ENCODE measurements around the gene ASCC1. TPM values are rescaled to one million over a fixed set of nuclear protein-coding genes. Genes with fewer than 3 reads are reported as not detected.
A peak's percentile ranks its signal among the peaks of the same experiment; 100 is the strongest.

ASCC1 gene
- polyA plus RNA-seq, 4 donors = 9.2 to 21.3 (median 16.1) TPM

- no peak overlapping the region for H3K4me3 ChIP-seq (ENCODE audit: low read depth in 1 of 3, low read length in 3 of 3)
- 16 to 68% (median 49%) methylated on average over 3 of the region's 3 CpGs for WGBS, 3 donors
- H3K27me3 ChIP-seq (ENCODE audit: control insufficient read depth in 3 of 3, insufficient read depth in 3 of 3, low read length in 3 of 3) = no peaks in the 10 kb centered on the region
- H3K36me3 ChIP-seq (ENCODE audit: control insufficient read depth in 3 of 3, insufficient read depth in 2 of 3, low read depth in 1 of 3, low read length in 3 of 3) = peaks cover 0 to 3% (median 0%) of the 10 kb centered on the region in 3 donors
- peak overlapping the region; percentile 82 to 86 (median 86) for H3K27ac ChIP-seq (ENCODE audit: low read depth in 1 of 3, low read length in 2 of 3)
- DNase-seq (peak; percentile 91 to 97), FAIRE-seq (no peak)
- H3K4me1 ChIP-seq (ENCODE audit: control insufficient read depth in 3 of 3, insufficient read depth in 2 of 3, low read depth in 1 of 3, low read length in 2 of 3) = peaks cover 3 to 36% (median 5%) of the 10 kb centered on the region in 3 donors
- H3K9me3 ChIP-seq (ENCODE audit: control insufficient read depth in 2 of 2, insufficient read depth in 1 of 2, low read depth in 1 of 2, low read length in 1 of 2) = no peaks in the 10 kb centered on the region
Observed at GRCh38 chr10:72098301-72098835, 117.7 kb downstream of the ASCC1 start.

- no peaks in the 10 kb centered on the region for H3K27me3 ChIP-seq (ENCODE audit: control insufficient read depth in 3 of 3, insufficient read depth in 3 of 3, low read length in 3 of 3)
- FAIRE-seq = no peak
- no peak overlapping the region for H3K4me3 ChIP-seq (ENCODE audit: low read depth in 1 of 3, low read length in 3 of 3)
- peak overlapping the region; percentile 82 to 86 (median 86) for H3K27ac ChIP-seq (ENCODE audit: low read depth in 1 of 3, low read length in 2 of 3)
- peaks cover 0 to 3% (median 0%) of the 10 kb centered on the region in 3 donors for H3K36me3 ChIP-seq (ENCODE audit: control insufficient read depth in 3 of 3, insufficient read depth in 2 of 3, low read depth in 1 of 3, low read length in 3 of 3)
- no peaks in the 10 kb centered on the region for H3K9me3 ChIP-seq (ENCODE audit: control insufficient read depth in 2 of 2, insufficient read depth in 1 of 2, low read depth in 1 of 2, low read length in 1 of 2)
- H3K4me1 ChIP-seq (ENCODE audit: control insufficient read depth in 3 of 3, insufficient read depth in 2 of 3, low read depth in 1 of 3, low read length in 2 of 3) = peaks cover 3 to 36% (median 5%) of the 10 kb centered on the region in 3 donors
- 14 to 64% (median 43%) methylated on average over 9 of the region's 9 CpGs for WGBS, 3 donors
- DNase-seq = peak; percentile 79 to 96
Observed at GRCh38 chr10:72097448-72098300, 118.4 kb downstream of the ASCC1 start.

- Histone ChIP-seq H3K4me3 (ENCODE audit: low read depth in 1 of 3, low read length in 3 of 3) (no peak overlapping the region), H3K4me1 (ENCODE audit: control insufficient read depth in 3 of 3, insufficient read depth in 2 of 3, low read depth in 1 of 3, low read length in 2 of 3) (peaks cover 3 to 36% (median 5%) of the 10 kb centered on the region in 3 donors), H3K27me3 (ENCODE audit: control insufficient read depth in 3 of 3, insufficient read depth in 3 of 3, low read length in 3 of 3) (no peaks in the 10 kb centered on the region), H3K36me3 (ENCODE audit: control insufficient read depth in 3 of 3, insufficient read depth in 2 of 3, low read depth in 1 of 3, low read length in 3 of 3) (peaks cover 0 to 3% (median 0%) of the 10 kb centered on the region in 3 donors), H3K27ac (ENCODE audit: low read depth in 1 of 3, low read length in 2 of 3) (peak overlapping the region in 1 of 3 donors; percentile 43), H3K9me3 (ENCODE audit: control insufficient read depth in 2 of 2, insufficient read depth in 1 of 2, low read depth in 1 of 2, low read length in 1 of 2) (no peaks in the 10 kb centered on the region)
- FAIRE-seq (no peak), DNase-seq (peak; percentile 40 to 59)
- 71 to 74% (median 73%) methylated on average over 9 of the region's 9 CpGs for WGBS, 3 donors
Observed at GRCh38 chr10:72096115-72097000, 119.7 kb downstream of the ASCC1 start.

- DNase-seq (no peak), FAIRE-seq (no peak)
- H3K4me1 ChIP-seq (ENCODE audit: control insufficient read depth in 3 of 3, insufficient read depth in 2 of 3, low read depth in 1 of 3, low read length in 2 of 3) = peaks cover 3 to 37% (median 5%) of the 10 kb centered on the region in 3 donors
- no peaks in the 10 kb centered on the region for H3K27me3 ChIP-seq (ENCODE audit: control insufficient read depth in 3 of 3, insufficient read depth in 3 of 3, low read length in 3 of 3)
- H3K27ac ChIP-seq (ENCODE audit: low read depth in 1 of 3, low read length in 2 of 3) = no peak overlapping the region
- peaks cover 0 to 3% (median 0%) of the 10 kb centered on the region in 3 donors for H3K36me3 ChIP-seq (ENCODE audit: control insufficient read depth in 3 of 3, insufficient read depth in 2 of 3, low read depth in 1 of 3, low read length in 3 of 3)
- 94 to 95% (median 94%) methylated on average over 4 of the region's 4 CpGs for WGBS, 3 donors
- no peak overlapping the region for H3K4me3 ChIP-seq (ENCODE audit: low read depth in 1 of 3, low read length in 3 of 3)
- H3K9me3 ChIP-seq (ENCODE audit: control insufficient read depth in 2 of 2, insufficient read depth in 1 of 2, low read depth in 1 of 2, low read length in 1 of 2) = no peaks in the 10 kb centered on the region
Observed at GRCh38 chr10:72095195-72095594, 120.9 kb downstream of the ASCC1 start.

- FAIRE-seq (no peak), DNase-seq (no peak)
- no peak overlapping the region for H3K4me3 ChIP-seq (ENCODE audit: low read depth in 1 of 3, low read length in 3 of 3)
- H3K4me1 ChIP-seq (ENCODE audit: control insufficient read depth in 3 of 3, insufficient read depth in 2 of 3, low read depth in 1 of 3, low read length in 2 of 3) = peaks cover 3 to 40% (median 5%) of the 10 kb centered on the region in 3 donors
- peaks cover 0 to 3% (median 0%) of the 10 kb centered on the region in 3 donors for H3K36me3 ChIP-seq (ENCODE audit: control insufficient read depth in 3 of 3, insufficient read depth in 2 of 3, low read depth in 1 of 3, low read length in 3 of 3)
- H3K27me3 ChIP-seq (ENCODE audit: control insufficient read depth in 3 of 3, insufficient read depth in 3 of 3, low read length in 3 of 3) = no peaks in the 10 kb centered on the region
- no peak overlapping the region for H3K27ac ChIP-seq (ENCODE audit: low read depth in 1 of 3, low read length in 2 of 3)
- WGBS, 3 donors = 91 to 100% (median 94%) methylated on average over 2 of the region's 2 CpGs
- no peaks in the 10 kb centered on the region for H3K9me3 ChIP-seq (ENCODE audit: control insufficient read depth in 2 of 2, insufficient read depth in 1 of 2, low read depth in 1 of 2, low read length in 1 of 2)
Observed at GRCh38 chr10:72094574-72094973, 121.5 kb downstream of the ASCC1 start.

GRCh38 chr10:72093450-72093849, 122.6 kb downstream of the ASCC1 start:
- WGBS, 3 donors = 75 to 86% (median 76%) methylated on average over 4 of the region's 4 CpGs
- no peak for FAIRE-seq

GRCh38 chr10:72092987-72093386, 123.1 kb downstream of the ASCC1 start:
- Histone ChIP-seq H3K4me3 (ENCODE audit: low read depth in 1 of 3, low read length in 3 of 3) (no peak overlapping the region), H3K9me3 (ENCODE audit: control insufficient read depth in 2 of 2, insufficient read depth in 1 of 2, low read depth in 1 of 2, low read length in 1 of 2) (no peaks in the 10 kb centered on the region), H3K4me1 (ENCODE audit: control insufficient read depth in 3 of 3, insufficient read depth in 2 of 3, low read depth in 1 of 3, low read length in 2 of 3) (peaks cover 3 to 43% (median 5%) of the 10 kb centered on the region in 3 donors), H3K36me3 (ENCODE audit: control insufficient read depth in 3 of 3, insufficient read depth in 2 of 3, low read depth in 1 of 3, low read length in 3 of 3) (peaks cover 0 to 3% (median 0%) of the 10 kb centered on the region in 3 donors), H3K27me3 (ENCODE audit: control insufficient read depth in 3 of 3, insufficient read depth in 3 of 3, low read length in 3 of 3) (peaks cover 0 to 12% (median 0%) of the 10 kb centered on the region in 3 donors), H3K27ac (ENCODE audit: low read depth in 1 of 3, low read length in 2 of 3) (no peak overlapping the region)
- DNase-seq = peak in 1 of 2 donors; percentile 34
- no peak for FAIRE-seq
- 80 to 86% (median 85%) methylated on average over 2 of the region's 2 CpGs for WGBS, 3 donors

More at GRCh38 chr10:72093450-72093849, 122.6 kb downstream of the ASCC1 start:
- peaks cover 0 to 7% (median 0%) of the 10 kb centered on the region in 3 donors for H3K27me3 ChIP-seq (ENCODE audit: control insufficient read depth in 3 of 3, insufficient read depth in 3 of 3, low read length in 3 of 3)
- H3K36me3 ChIP-seq (ENCODE audit: control insufficient read depth in 3 of 3, insufficient read depth in 2 of 3, low read depth in 1 of 3, low read length in 3 of 3) = peaks cover 0 to 3% (median 0%) of the 10 kb centered on the region in 3 donors
- H3K4me3 ChIP-seq (ENCODE audit: low read depth in 1 of 3, low read length in 3 of 3) = no peak overlapping the region
- H3K4me1 ChIP-seq (ENCODE audit: control insufficient read depth in 3 of 3, insufficient read depth in 2 of 3, low read depth in 1 of 3, low read length in 2 of 3) = peaks cover 3 to 42% (median 5%) of the 10 kb centered on the region in 3 donors
- no peak overlapping the region for H3K27ac ChIP-seq (ENCODE audit: low read depth in 1 of 3, low read length in 2 of 3)
- DNase-seq = no peak
- no peaks in the 10 kb centered on the region for H3K9me3 ChIP-seq (ENCODE audit: control insufficient read depth in 2 of 2, insufficient read depth in 1 of 2, low read depth in 1 of 2, low read length in 1 of 2)

Measured in small intestine (tissue), 7 donors.